CD4-positive, alpha-beta T cell (primary cell): ENCODE results near the gene ZIC2. TPM values are rescaled to one million over a fixed set of nuclear protein-coding genes. Genes with fewer than 3 reads are reported as not detected.

Experiments
- ATAC-seq: fragments of 200-7000 bp; cut with Tn5 transposase; one replicate; pipeline ENCODE4 v1.10.0; 2022; ENCODE audit warnings: mild to moderate bottlenecking; ENCODE audit not compliant: poor library complexity
- CTCF ChIA-PET: fragments of 350-600 bp; sonication (Branson Sonifier 250); formaldehyde crosslinking; loops from one replicate; lab custom pipeline; 2021; ENCODE audit warnings: antibody characterized with exemption, inconsistent platforms; lab: Charles Lee
- POLR2A ChIA-PET: fragments of 350-600 bp; sonication (Branson Sonifier 250); formaldehyde crosslinking; loops from one replicate; lab custom pipeline; 2021; ENCODE audit warnings: antibody characterized with exemption, inconsistent platforms; lab: Charles Lee
- DNase-seq, 14 experiments: peaks; one replicate each; pipeline ENCODE4 v3.0.0-alpha.2; 2013 to 2020; ENCODE audit warnings: mixed read lengths in 2 of 14
- H3K27ac ChIP-seq, 2 donors: one replicate each; pipeline versions ENCODE4 v1.5.1 to v1.7.0; 2013; ENCODE audit warnings: low read length in 2 of 2, low read depth in 1 of 2, mild to moderate bottlenecking in 1 of 2
- H3K27me3 ChIP-seq, 2 experiments: 1 replicate in 1 of 2; 2 replicates in 1 of 2; pipeline versions ENCODE4 v1.6.1 to v1.7.0; 2013; ENCODE audit warnings: low read length in 2 of 2, control low read depth in 1 of 2, mild to moderate bottlenecking in 1 of 2, moderate library complexity in 1 of 2; ENCODE audit not compliant: insufficient read depth in 2 of 2, control insufficient read depth in 1 of 2
- H3K36me3 ChIP-seq: one replicate; pipeline ENCODE4 v1.6.1; 2013; ENCODE audit warnings: low read length, control low read depth; ENCODE audit not compliant: insufficient read depth
- H3K4me1 ChIP-seq: one replicate; pipeline ENCODE4 v1.6.1; 2013; ENCODE audit warnings: low read length, control low read depth; ENCODE audit not compliant: insufficient read depth
- H3K4me3 ChIP-seq: one replicate; pipeline ENCODE4 v1.5.1; 2013; ENCODE audit warnings: mild to moderate bottlenecking, low read length, moderate library complexity
- H3K9me3 ChIP-seq, 2 experiments: 1 replicate in 1 of 2; 2 replicates in 1 of 2; pipeline versions ENCODE4 v1.6.1 to v1.7.0; 2013; ENCODE audit warnings: low read length in 2 of 2, mild to moderate bottlenecking in 2 of 2, control low read depth in 1 of 2, moderate library complexity in 1 of 2; ENCODE audit not compliant: control insufficient read depth in 1 of 2, insufficient read depth in 1 of 2
- H3K27ac Mint-ChIP-seq: one replicate; pipeline ENCODE4 v1.8.0; 2020; ENCODE audit warnings: mixed read lengths
- H3K27me3 Mint-ChIP-seq: one replicate; pipeline ENCODE4 v1.8.0; 2021; ENCODE audit warnings: mixed read lengths
- H3K36me3 Mint-ChIP-seq: one replicate; pipeline ENCODE4 v1.8.0; 2021; ENCODE audit warnings: low read depth, mixed read lengths
- H3K4me1 Mint-ChIP-seq: one replicate; pipeline ENCODE4 v1.8.0; 2021; ENCODE audit warnings: low read depth, mixed read lengths
- H3K4me3 Mint-ChIP-seq: one replicate; pipeline ENCODE4 v1.8.0; 2020; ENCODE audit warnings: mild to moderate bottlenecking, mixed read lengths
- H3K9me3 Mint-ChIP-seq: one replicate; pipeline ENCODE4 v1.8.0; 2020; ENCODE audit warnings: mixed read lengths
- CTCF ChIP-seq: fragments of 200-600 bp; IDR thresholded peaks from one replicate; pipeline ENCODE4 v1.8.0; 2022; ENCODE audit warnings: antibody characterized with exemption, mild to moderate bottlenecking
- intact Hi-C, 2 experiments: fragments of 100-400 bp; cut with DNase I in 1 of 2; cut with micrococcal nuclease in 1 of 2; formaldehyde crosslinking; loops; one replicate each; pipeline versions ENCODE4 v1.15.1 to v1.9.0; 2023 to 2025; cut with DNase I, micrococcal nuclease
- total RNA-seq, 174 experiments: library from RNA in 2 of 174; stranded (reverse) in 2 of 174; gene quantifications; one replicate each; pipeline ENCODE4 v1.2.3 and lab custom pipeline; 2021 to 2026

The ZIC2 gene
- total RNA-seq, 2 experiments from 2014 or later, result not detected

GRCh38 chr13:99993660-99994637, 12.4 kb downstream of the ZIC2 start:
- intact Hi-C loops, result loop anchor here in 1 of 2 experiments (10.0 kb wide), 1 partner anchor 499 kb away; no protein-coding TSS in a partner anchor
- Histone ChIP-seq H3K36me3 (no peaks in the 10 kb centered on the region), H3K4me1 (peaks cover 46% of the 10 kb centered on the region), H3K4me3 (no peak overlapping the region), H3K27me3 (peaks cover 83 to 100% of the 10 kb centered on the region in 2 experiments), H3K9me3 (peaks cover 27 to 52% of the 10 kb centered on the region in 2 experiments), H3K27ac (no peak overlapping the region)
- Mint-ChIP-seq H3K27ac (peak overlapping the region; percentile 20), H3K27me3 (peaks cover 92% of the 10 kb centered on the region), H3K4me1 (peaks cover 29% of the 10 kb centered on the region), H3K9me3 (peaks cover 9% of the 10 kb centered on the region), H3K36me3 (peaks cover 3% of the 10 kb centered on the region), H3K4me3 (peak overlapping the region; percentile 1)
- TF ChIP-seq CTCF, result no peak
- ChIA-PET POLR2A (interaction anchor here (1.3 to 2.6 kb wide), 4 partner anchors 10 to 27 kb away, joined by 3 to 7 read pairs (median 4); no protein-coding TSS in a partner anchor), CTCF (interaction anchor here (0.5 kb wide), 1 partner anchor 82 kb away, joined by 3 read pairs; no protein-coding TSS in a partner anchor)
- DNase-seq (no peak), ATAC-seq (no peak)

GRCh38 chr13:99994638-99995020, 13.0 kb downstream of the ZIC2 start:
- Mint-ChIP-seq H3K4me1 (peaks cover 23% of the 10 kb centered on the region), H3K27ac (peak overlapping the region; percentile 20)

More at GRCh38 chr13:99994638-99995020, 13.0 kb downstream of the ZIC2 start:
- H3K36me3 Mint-ChIP-seq, result no peaks in the 10 kb centered on the region
- peaks cover 81 to 99% of the 10 kb centered on the region in 2 experiments for H3K27me3 ChIP-seq
- peaks cover 39% of the 10 kb centered on the region for H3K4me1 ChIP-seq
- H3K4me3 ChIP-seq, result no peak overlapping the region
- peaks cover 27 to 45% of the 10 kb centered on the region in 2 experiments for H3K9me3 ChIP-seq
- H3K27me3 Mint-ChIP-seq, result peaks cover 92% of the 10 kb centered on the region
- no peak overlapping the region for H3K4me3 Mint-ChIP-seq
- no peak for TF ChIP-seq CTCF
- POLR2A ChIA-PET, result interaction anchor here (0.9 to 1.5 kb wide), 3 partner anchors 13 to 28 kb away, joined by 3 to 4 read pairs (median 4); partner anchors contain the start of gene ZIC2
- CTCF ChIA-PET, result no interaction called here
- intact Hi-C loops, result loop anchor here (5.0 to 10.0 kb wide), 2 partner anchors 37 to 500 kb away; no protein-coding TSS in a partner anchor
- no peak for DNase-seq
- H3K36me3 ChIP-seq, result no peaks in the 10 kb centered on the region
- H3K9me3 Mint-ChIP-seq, result peaks cover 9% of the 10 kb centered on the region
- ATAC-seq, result no peak
- H3K27ac ChIP-seq, result no peak overlapping the region
